Putamen (tissue), 1 donor: ENCODE results near the gene SEC11A.
A peak's percentile ranks its signal among the peaks of the same experiment; 100 is the strongest.
"Not testable (repeated sequence)": the region's sequence is repeated elsewhere in the genome, so short reads cannot be mapped to it uniquely, and the experiment has no call there.

Experiments
- DNase-seq: peaks from one replicate; pipeline ENCODE4 v3.0.0-alpha.2; 2016; ENCODE audit warnings: low spot score

The SEC11A gene

GRCh38 chr15:84641871-84642270 is 74.1 kb downstream of the SEC11A start:
- DNase-seq = not testable (repeated sequence)

GRCh38 chr15:84638103-84638502 is 77.8 kb downstream of the SEC11A start:
- DNase-seq = no peak

GRCh38 chr15:84634228-84634837 is 81.6 kb downstream of the SEC11A start:
- no peak for DNase-seq

GRCh38 chr15:84633311-84634227 is 82.4 kb downstream of the SEC11A start:
- peak; percentile 71 for DNase-seq

- DNase-seq = no peak
Observed at GRCh38 chr15:84631706-84632272, 84.2 kb downstream of the SEC11A start.

GRCh38 chr15:84629033-84629432 is 86.9 kb downstream of the SEC11A start:
- DNase-seq = no peak

GRCh38 chr15:84625123-84625522 is 90.8 kb downstream of the SEC11A start:
- DNase-seq = no peak

GRCh38 chr15:84624359-84624758 is 91.6 kb downstream of the SEC11A start:
- DNase-seq = no peak

- no peak for DNase-seq
Observed at GRCh38 chr15:84621358-84621979, 94.5 kb downstream of the SEC11A start.

- no peak for DNase-seq
Observed at GRCh38 chr15:84620626-84621025, 95.3 kb downstream of the SEC11A start.
